GM15510 (cell line): Measurements from ENCODE around the gene SPACA7.

ENCODE experiments used
- POLR2A ChIP-seq: IDR thresholded peaks from 3 replicates; pipeline ENCODE4 v1.6.1; 2011; ENCODE audit warnings: borderline replicate concordance; ENCODE audit not compliant: insufficient read length; ENCODE audit errors: extremely low read depth

The SPACA7 gene

DNA sequence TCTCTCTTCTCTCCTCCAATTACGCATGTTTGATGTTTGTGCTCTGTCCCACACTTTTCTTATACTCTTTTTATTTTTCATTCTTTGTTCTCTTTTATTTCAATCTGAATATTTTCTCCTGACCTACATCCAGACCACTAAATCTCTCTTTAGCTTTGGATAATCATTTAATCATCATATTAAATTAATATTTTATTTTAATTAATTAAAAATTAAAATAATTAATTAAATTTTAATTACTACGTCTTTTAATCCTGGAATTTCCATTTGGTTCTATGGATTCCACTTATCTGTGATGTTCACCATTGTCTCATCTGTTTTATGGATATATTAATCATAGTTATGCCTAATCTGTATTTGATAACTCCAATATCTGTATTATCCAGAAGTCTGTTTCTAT, 62.4 kb downstream of the SPACA7 start:
- TF ChIP-seq POLR2A, result no peak

DNA sequence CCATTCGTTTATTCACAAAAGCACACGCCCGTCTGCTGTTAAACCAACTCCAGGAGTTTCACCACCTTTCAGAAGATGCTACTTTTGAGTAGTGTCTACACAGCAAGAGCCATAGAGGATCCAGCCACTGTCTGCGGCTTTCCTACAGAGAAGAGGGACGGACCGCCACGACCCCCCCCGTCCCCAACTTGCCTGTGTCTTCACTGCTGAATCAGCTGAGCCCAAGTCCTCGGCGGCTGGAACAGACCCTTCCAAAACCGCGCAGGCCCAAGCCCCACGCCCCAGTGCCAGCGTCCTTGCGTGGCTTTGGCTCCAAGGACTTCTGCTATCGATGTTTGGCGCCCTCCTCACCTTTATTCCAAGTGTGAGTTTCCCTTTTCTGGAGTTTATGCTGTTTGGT, 65.1 kb downstream of the SPACA7 start:
- no peak for TF ChIP-seq POLR2A

DNA sequence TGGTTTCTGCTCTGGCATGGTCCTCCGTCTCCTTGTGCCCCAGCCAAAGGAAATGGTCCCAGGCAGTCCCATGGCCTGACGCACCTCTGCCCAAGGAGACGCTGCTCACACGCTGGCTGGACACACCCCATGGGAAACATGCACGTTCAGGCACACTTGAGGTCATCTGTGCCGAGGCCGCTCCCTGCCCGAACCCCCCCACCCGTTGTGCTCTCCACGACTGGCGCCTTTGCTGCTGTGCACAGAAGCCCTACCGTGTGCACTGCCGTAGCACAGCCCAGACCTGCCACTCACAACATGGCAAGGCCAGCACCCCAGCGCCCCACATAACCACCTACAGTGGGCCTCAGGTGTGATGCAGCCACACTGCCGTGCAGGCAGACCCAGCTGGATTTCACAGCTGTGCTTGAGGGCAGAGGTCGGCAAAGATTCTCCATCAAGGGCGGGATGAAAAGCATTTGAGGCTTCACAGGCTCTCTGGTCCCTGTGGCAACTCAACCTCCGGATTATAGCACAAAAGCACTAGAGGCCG, 65.7 kb downstream of the SPACA7 start:
- TF ChIP-seq POLR2A, result no peak

DNA sequence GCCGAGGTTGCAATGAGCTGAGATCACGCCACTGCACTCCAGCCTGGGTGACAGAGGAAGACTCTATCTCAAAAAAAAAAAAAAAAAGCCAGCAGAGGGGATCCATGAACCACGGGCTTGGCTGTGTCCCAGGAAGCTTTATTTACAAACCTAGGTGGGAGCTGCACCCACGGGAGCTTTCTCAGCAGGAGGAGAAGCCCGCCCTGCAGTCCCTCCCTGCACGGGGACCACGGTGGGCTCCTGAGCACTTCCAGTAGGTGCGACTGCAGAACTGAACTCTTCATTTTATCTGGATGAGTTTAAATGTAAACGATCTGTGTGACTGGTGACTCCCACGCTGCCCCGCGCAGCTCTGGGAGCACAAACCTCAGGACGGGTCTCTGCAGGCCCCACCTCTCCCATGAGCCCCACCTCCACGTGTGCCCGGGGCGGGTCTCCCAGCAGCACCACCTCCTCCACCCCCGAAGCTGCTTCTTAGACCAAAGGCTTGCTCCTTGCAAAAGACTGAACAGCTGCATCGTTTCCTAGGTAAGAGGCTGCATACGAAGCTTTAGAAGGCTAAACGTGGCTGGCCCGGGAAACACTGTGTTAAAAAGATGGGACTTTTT, 66.4 kb downstream of the SPACA7 start:
- TF ChIP-seq POLR2A, result no peak

DNA sequence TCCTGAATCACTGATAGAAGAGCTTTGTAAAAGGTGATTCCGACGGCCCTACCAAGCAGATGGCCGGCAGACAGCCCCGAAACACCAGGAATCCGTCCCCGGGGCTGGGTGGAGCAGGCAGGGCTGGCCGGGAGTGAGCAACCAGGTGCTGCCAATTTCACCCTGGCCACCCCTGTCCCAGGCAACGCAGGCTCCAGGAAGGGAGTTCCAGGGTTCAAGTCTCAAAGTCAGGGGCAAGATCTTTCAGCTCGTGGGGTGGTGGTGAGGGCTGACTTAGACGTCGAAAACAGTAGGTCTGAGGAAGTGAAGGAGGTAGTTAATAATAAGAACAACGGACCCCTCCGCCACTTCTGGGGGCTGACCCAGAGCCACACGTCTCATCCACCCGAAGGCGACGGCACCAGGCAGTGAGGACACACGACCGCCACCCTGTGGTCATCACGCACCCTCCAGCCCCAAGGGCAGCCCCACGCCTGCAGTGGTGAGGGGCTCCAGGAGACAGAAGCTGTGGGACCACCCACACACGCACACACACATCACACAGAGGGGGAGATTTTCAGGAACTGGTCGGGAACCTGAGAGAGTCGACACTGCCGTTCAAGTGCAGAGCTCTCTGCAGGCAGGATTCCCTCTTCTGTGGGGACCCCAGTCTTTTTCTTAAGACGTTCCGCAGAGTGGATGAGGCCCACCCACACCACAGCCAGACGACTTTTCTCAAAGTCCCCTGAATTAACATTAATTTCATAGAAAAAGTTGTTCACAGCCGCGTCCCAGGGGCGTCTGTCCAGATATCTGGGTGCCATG, 67.2 kb downstream of the SPACA7 start:
- TF ChIP-seq POLR2A, result no peak

DNA sequence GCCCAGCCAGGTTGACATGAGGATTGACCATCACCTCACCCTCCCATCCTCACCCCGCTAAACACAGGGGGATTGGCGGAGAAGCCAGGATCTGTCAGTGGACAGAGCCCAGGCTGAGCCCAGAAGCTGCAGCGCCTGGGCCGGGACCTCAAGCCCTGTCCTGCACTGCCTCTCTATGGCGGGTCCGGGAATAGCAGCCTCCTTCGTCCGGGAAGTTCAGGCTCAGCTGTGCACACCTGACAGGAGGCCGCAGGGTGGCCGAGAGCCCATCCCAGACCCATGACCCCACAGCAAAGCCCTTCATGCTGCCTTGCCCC, 67.8 kb downstream of the SPACA7 start:
- no peak for TF ChIP-seq POLR2A

DNA sequence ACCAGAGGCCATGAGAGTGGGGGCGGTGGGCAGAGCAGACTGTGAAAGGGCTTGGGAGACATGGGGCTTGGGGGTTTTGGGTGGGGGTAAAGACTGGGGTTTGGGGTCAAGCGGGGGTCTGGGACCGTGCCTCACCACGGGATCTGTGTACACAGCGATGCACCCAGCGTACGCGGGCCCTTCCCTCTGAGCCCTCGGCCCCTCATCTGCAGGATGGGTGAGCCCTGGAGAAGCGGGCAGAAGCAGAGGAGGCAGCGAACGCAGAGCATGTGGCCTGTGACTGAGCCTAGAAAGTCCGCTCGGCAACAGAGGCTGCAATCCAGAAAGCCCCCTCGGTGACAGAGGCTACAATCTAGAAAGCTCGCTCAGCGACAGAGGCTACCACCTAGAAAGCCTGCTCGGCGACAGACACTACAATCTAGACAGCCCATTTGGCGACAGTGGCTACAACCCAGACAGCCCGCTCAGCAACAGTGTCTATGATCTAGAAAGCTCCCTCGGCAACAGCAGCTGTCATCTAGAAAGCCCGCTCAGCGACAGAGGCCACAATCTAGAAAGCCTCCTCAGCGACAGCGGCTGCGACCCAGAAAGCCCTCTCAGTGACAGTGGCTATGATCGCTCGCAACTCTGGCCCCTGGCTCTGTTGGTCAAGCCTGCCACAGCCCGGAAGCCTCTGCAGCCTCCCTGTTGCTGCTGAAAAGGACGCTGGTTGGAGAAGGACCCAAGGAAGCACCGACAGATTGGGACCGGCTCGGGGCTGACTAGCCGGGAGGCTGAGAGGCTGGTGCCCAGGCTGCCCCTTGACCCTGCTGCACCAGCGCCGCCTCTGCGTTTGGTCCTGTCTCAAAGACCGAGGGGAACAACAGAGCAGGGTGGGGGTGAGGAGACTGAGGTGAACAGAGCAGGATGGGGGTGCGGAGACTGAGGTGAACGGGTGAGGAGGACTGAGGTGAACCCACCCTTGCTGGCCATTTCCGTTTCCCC, 68.6 kb downstream of the SPACA7 start:
- no peak for TF ChIP-seq POLR2A

DNA sequence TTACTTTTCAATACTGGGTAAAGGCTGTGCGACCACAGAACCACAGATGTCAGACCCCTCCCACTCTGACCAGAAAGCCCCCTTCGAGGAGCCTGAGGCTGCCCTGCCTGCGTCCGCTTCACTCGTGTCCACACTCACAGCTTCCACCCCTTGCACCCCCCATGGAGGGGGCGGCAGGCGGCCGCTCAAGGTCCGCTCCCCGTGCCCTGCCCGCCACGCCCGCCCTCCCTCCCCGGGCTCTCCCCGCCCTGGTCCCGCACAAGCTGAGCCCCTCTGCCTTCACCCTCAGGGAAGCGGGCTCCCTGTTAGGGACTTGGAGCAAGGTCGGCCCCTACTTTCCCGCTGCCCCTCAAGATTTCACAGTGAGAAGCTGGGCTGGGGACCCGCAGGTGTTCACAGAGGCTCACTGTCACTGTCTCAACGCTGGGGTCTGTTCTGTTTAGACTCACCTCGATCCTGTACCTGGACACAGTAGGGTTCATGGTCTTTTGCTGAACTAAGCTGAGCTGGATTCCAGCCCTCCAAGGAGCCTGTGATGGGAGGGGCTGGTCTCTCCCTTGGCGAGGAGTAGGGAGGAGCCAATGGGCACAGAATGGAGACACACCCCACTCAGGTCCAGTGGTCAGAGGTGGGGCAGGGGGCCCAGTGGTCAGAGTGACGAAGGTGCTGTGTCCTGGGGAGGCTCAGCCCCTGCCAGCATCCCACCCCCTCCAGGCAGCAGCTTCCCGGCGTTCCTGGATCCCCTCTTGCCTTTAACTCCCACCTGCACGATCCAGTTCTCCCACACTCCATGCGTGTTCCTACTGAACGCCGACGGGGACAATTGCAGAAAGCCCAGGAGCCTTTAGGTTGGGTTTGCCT, 69.5 kb downstream of the SPACA7 start:
- TF ChIP-seq POLR2A, result no peak

DNA sequence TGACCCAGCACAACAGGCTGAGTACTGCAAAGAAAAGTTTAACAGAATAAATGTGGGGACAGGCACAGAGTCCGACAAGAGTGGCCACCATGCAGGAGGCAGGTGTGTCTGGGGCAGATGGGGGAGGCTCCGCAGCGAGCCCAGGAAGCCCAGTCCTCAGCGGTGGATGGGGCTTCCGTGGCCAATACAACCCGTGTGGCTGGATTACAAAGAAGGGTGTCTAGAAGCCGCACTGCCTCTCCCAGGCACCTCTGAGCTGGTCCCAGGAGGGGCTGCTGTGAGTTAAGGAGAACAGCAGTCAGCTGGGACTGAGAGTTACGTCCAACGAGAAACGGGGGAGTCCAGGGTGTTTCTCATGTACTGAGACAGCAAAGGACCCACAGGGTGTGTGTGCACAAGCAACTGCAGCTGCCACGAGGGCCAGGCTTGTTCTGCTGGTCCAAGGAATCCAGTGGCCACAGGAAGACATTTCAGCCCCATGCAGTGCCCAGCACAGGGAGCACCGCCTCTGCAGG, 70.2 kb downstream of the SPACA7 start:
- no peak for TF ChIP-seq POLR2A

DNA sequence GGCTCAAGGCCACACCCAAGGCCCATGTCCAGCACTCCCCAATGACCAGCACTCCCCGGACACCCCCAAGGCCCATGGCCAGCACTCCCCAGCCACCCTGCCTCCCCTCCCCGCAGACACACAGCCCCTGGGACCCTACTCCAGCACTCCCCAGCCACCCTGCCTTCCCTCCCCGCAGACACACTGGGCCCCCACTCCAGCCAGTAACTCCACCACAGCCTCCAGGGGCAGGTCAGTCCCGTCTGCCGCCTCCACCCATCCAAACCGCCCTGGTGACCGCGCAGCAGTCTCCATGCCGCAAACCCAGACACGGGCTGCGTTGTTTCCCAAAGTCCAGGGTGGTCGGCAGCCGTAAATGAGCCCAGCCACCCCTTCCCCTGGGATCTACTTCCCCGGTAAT, 70.7 kb downstream of the SPACA7 start:
- TF ChIP-seq POLR2A, result no peak

DNA sequence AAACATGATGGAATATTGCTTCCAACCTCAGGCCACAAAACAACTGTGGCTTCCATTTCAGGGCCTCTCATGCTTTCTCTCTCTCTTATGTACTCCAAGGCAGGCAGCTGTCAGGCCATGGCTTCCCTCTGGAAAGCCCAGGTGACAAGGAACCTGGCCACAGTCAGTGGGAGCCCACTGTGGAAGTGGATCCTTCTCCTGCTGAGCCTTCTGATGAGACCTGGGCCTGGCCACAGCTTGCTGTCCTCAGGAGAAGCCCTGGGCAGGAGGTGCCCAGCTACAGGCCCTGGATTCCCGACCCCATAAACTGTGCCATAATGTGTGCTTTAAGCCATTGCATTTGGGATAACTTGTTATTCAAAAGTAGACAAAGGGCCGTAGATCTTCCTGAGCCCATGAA, 71.2 kb downstream of the SPACA7 start:
- no peak for TF ChIP-seq POLR2A

DNA sequence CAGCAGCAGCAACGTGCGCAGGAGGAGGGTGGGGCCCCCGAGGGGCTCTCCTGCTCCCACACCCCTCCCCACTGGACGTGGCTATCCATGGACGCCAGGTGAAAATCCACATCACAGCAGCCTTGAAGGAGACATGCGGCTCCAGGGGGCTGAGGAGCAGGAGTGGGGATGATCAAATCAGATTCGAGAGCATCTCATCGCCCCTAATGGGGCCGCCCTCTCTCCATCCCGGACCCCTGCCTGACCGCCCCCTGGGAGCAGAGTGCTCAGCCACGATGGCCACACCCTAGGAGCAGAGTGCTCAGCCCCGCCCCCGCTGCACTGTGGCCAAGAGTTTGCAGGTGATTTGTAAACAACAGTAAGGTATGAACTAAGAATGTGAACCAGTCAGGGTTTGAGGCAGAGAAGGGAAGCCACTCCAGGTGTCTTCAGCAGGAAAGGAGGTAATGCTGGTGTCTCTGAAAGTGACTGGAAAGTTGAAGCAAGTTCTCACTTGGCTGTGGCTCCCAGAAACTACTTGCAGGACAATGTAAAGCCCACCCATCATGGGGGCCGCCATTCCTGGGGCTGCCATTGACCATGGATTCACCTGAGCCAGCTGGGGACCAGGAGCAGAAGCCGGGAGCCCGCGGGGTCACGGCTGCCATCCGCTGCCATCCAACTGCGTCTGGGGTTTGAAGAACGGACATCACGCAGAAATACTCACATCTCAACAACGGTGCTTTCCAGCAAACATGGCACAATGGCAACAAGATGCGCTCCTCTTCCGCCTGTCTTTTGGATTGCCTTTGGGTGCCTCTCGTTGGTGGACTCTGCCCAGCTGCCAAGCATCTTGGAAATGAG, 71.8 kb downstream of the SPACA7 start:
- TF ChIP-seq POLR2A, result no peak
